Loucy (cell line): ENCODE results near the gene KRT4.

Experiments used
- H2AFZ ChIP-seq: fragments of 200-600 bp; sonication (generic); 2 replicates; pipeline ENCODE4 v1.6.0; 2016; ENCODE audit warnings: antibody characterized with exemption, mild to moderate bottlenecking, low read length, moderate library complexity
- H3F3A ChIP-seq: fragments of 200-600 bp; 2 replicates; pipeline ENCODE4 v1.6.0; 2016; ENCODE audit warnings: antibody characterized with exemption, low read depth, mild to moderate bottlenecking
- H3K27me3 ChIP-seq: fragments of 200-600 bp; sonication (generic); 2 replicates; pipeline ENCODE4 v1.6.1; 2014; ENCODE audit warnings: low read length, mild to moderate bottlenecking; ENCODE audit not compliant: insufficient read depth, poor library complexity, severe bottlenecking
- H3K36me3 ChIP-seq: fragments of 200-600 bp; sonication (generic); 2 replicates; pipeline ENCODE4 v1.6.1; 2016; ENCODE audit warnings: low read length; ENCODE audit not compliant: insufficient read depth
- H3K4me1 ChIP-seq: fragments of 200-600 bp; sonication (generic); 2 replicates; pipeline ENCODE4 v1.5.1; 2014; ENCODE audit warnings: low read length, mild to moderate bottlenecking; ENCODE audit not compliant: insufficient read depth, poor library complexity, severe bottlenecking
- H3K4me2 ChIP-seq: fragments of 200-600 bp; sonication (generic); 2 replicates; pipeline ENCODE4 v1.6.0; 2014; ENCODE audit warnings: antibody characterized with exemption, low read length, low read depth, mild to moderate bottlenecking; ENCODE audit not compliant: poor library complexity, severe bottlenecking
- H3K4me3 ChIP-seq: fragments of 200-600 bp; sonication (generic); 2 replicates; pipeline ENCODE4 v1.5.1; 2014; ENCODE audit warnings: low read length, mild to moderate bottlenecking, mixed read lengths; ENCODE audit not compliant: poor library complexity, severe bottlenecking
- H3K79me2 ChIP-seq: fragments of 200-600 bp; sonication (generic); 2 replicates; pipeline ENCODE4 v1.6.1; 2014; ENCODE audit warnings: low read length; ENCODE audit not compliant: insufficient read depth
- H3K9ac ChIP-seq: fragments of 200-600 bp; sonication (generic); 2 replicates; pipeline ENCODE4 v1.6.0; 2014; ENCODE audit warnings: mild to moderate bottlenecking, low read depth, low read length, moderate library complexity; ENCODE audit not compliant: poor library complexity, severe bottlenecking
- H3K9me2 ChIP-seq: fragments of 200-600 bp; sonication (generic); replicated peaks from 2 replicates; pipeline ENCODE4 v1.6.1; 2016; ENCODE audit warnings: low read depth, low read length, mixed read lengths
- H3K9me3 ChIP-seq: fragments of 200-600 bp; sonication (generic); 2 replicates; pipeline ENCODE4 v1.6.1; 2014; ENCODE audit warnings: mild to moderate bottlenecking, antibody characterized with exemption, low read length, low read depth; ENCODE audit not compliant: insufficient read depth
- H4K20me1 ChIP-seq: fragments of 200-600 bp; sonication (generic); 2 replicates; pipeline ENCODE4 v1.6.0; 2014; ENCODE audit warnings: antibody characterized with exemption, low read length, mild to moderate bottlenecking; ENCODE audit not compliant: insufficient read depth, poor library complexity, severe bottlenecking
- EZH2phosphoT487 ChIP-seq: fragments of 200-600 bp; IDR thresholded peaks from 2 replicates; pipeline ENCODE4 v1.6.1; 2018; ENCODE audit warnings: antibody characterized with exemption, mild to moderate bottlenecking, moderate library complexity, borderline replicate concordance
- TF ChIP-seq, protein P1 (sequence below): fragments of 200-600 bp; sonication (generic); conservative IDR thresholded peaks from 2 replicates; pipeline ENCODE4 v1.5.1; 2014; ENCODE audit warnings: mild to moderate bottlenecking, antibody characterized with exemption, low read length

The KRT4 gene

DNA sequence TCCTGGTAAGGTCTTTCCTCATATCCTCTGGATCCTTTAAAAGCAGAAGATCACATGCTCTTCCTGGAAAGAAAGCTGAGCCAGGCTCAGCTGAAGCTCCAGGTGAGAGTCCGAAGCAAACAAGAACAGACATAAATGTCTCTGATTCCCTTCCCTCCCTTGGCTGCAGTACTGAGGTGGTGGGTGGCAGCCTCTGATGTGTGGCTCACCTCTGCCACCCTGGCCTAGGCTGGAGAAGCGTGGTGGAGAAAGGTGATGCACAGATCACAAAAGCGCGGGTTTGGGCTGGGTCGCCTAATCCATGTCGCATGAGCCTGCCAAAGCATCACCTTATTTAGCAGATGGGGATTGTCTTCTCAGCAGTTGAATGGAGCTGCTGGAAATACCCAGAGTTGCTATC is 34.0 kb downstream of the KRT4 start:
- Histone ChIP-seq H3F3A (no peaks in the 10 kb centered on the region), H3K9ac (no peak overlapping the region), H3K27me3 (no peaks in the 10 kb centered on the region), H3K79me2 (no peaks in the 10 kb centered on the region), H4K20me1 (no peaks in the 10 kb centered on the region), H2AFZ (no peak overlapping the region), H3K4me2 (no peak overlapping the region), H3K4me1 (no peaks in the 10 kb centered on the region), H3K9me3 (no peaks in the 10 kb centered on the region), H3K9me2 (no peaks in the 10 kb centered on the region), H3K36me3 (no peaks in the 10 kb centered on the region), H3K4me3 (no peak overlapping the region)
- no peak for TF ChIP-seq EZH2phosphoT487
- TF ChIP-seq, protein P1, sequence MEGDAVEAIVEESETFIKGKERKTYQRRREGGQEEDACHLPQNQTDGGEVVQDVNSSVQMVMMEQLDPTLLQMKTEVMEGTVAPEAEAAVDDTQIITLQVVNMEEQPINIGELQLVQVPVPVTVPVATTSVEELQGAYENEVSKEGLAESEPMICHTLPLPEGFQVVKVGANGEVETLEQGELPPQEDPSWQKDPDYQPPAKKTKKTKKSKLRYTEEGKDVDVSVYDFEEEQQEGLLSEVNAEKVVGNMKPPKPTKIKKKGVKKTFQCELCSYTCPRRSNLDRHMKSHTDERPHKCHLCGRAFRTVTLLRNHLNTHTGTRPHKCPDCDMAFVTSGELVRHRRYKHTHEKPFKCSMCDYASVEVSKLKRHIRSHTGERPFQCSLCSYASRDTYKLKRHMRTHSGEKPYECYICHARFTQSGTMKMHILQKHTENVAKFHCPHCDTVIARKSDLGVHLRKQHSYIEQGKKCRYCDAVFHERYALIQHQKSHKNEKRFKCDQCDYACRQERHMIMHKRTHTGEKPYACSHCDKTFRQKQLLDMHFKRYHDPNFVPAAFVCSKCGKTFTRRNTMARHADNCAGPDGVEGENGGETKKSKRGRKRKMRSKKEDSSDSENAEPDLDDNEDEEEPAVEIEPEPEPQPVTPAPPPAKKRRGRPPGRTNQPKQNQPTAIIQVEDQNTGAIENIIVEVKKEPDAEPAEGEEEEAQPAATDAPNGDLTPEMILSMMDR, result no peak

DNA sequence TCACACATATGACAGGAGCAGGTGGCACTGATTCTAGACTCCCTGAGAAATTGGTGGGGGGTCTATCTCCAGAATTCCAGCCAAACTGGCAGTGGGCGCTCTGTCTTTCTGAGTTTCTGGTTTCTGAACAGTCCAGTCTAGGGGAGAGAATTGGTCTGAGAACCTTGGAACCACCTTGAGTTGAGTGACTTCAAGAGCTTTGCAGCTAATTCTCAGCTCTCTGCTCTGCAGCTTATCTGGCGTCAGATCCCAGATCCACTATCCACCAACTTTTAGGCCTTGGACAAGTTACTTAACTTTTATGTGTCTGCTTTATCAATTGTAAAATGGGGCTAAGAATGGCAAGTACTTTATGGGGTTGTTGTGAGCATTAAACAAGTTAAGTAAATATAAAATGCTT is 35.1 kb downstream of the KRT4 start:
- no peak for TF ChIP-seq EZH2phosphoT487
- Histone ChIP-seq H3K9me2 (no peaks in the 10 kb centered on the region), H3K9ac (no peak overlapping the region), H3K9me3 (no peaks in the 10 kb centered on the region), H3K4me2 (no peak overlapping the region), H4K20me1 (no peaks in the 10 kb centered on the region), H3K36me3 (no peaks in the 10 kb centered on the region), H3F3A (no peaks in the 10 kb centered on the region), H3K4me1 (no peaks in the 10 kb centered on the region), H3K27me3 (no peaks in the 10 kb centered on the region), H3K4me3 (no peak overlapping the region), H2AFZ (no peak overlapping the region), H3K79me2 (no peaks in the 10 kb centered on the region)

DNA sequence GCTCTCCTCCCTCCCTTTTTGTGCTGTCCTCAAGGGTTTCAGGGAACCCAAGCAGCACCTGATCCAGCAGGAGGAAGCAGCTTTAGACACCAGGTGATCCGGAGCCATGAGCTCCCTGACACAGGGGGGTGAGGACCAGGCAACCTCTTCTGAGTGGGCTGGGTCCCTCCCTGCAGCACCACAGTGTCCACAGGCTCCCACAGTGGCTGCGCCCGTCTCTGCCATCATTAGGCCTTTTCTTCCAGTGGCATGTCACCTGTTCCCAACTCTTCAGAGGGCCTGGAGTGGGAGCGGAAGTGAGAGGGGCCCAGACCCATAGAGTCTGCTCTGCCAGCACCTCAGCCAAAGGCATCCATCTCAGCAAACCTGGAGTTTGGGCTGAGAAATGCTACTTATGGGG is 36.4 kb downstream of the KRT4 start:
- no peaks in the 10 kb centered on the region for H3K4me1 ChIP-seq
- no peak overlapping the region for H3K9ac ChIP-seq
- H4K20me1 ChIP-seq, result no peaks in the 10 kb centered on the region
- H3K4me3 ChIP-seq, result no peak overlapping the region
- H3K9me3 ChIP-seq, result no peaks in the 10 kb centered on the region
- H3F3A ChIP-seq, result no peaks in the 10 kb centered on the region
- H3K4me2 ChIP-seq, result no peak overlapping the region
- H3K79me2 ChIP-seq, result no peaks in the 10 kb centered on the region
- H2AFZ ChIP-seq, result no peak overlapping the region
- TF ChIP-seq, protein P1, result no peak
- TF ChIP-seq EZH2phosphoT487, result no peak
- H3K27me3 ChIP-seq, result no peaks in the 10 kb centered on the region
- no peaks in the 10 kb centered on the region for H3K36me3 ChIP-seq
- H3K9me2 ChIP-seq, result no peaks in the 10 kb centered on the region

DNA sequence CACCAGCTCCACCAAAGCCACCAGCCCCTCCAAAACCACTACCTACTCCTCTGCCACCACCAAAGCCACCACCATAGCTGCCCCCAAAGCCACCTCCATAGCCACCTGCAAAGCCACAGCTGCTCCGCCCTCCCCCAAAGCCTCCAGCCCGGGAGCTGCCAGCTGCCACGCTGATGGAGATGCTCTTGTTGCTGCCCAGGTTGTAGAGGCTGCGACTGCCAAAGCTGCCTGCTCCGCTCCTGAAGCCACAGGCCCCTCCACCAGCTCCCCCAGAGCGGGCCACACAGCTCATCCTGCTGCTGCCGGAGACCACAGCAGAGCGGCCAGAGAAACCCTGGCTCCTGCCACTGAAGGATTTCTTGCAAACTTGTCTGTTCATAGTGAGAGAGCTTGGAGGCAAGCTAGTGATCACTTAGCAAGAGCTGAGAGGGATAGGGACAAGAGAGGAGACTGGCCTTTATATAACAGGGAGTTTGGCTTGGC is 37.0 kb downstream of the KRT4 start, which contains the start of gene KRT76:
Gene KRT76 (minus strand): TSS at position 433 of the 483 bp plus-strand sequence. CDS start 54 bp downstream, at position 379.
- Histone ChIP-seq H3K4me1 (no peaks in the 10 kb centered on the region), H3K4me3 (no peak within 1 kb of the TSS), H3K9me3 (no peaks in the 10 kb centered on the region), H3K27me3 (no peaks in the 10 kb centered on the region), H4K20me1 (no peaks in the 10 kb centered on the region), H2AFZ (no peak within 1 kb of the TSS), H3K36me3 (no peaks in the 10 kb centered on the region), H3K9ac (no peak within 1 kb of the TSS), H3K4me2 (no peak within 1 kb of the TSS), H3K79me2 (no peaks in the 10 kb centered on the region), H3K9me2 (no peaks in the 10 kb centered on the region), H3F3A (no peaks in the 10 kb centered on the region)
- TF ChIP-seq, protein P1, result no peak
- no peak for TF ChIP-seq EZH2phosphoT487
